ENCODE results near the gene PPP4R2.

The PPP4R2 gene

GRCh38 chr3:72996473-72997333 lies at the start of gene PPP4R2:
Gene PPP4R2, plus strand, starts transcription at chr3:72996811. Its CDS starts 227 bp downstream, at chr3:72997038.
- Histone ChIP-seq H3K27me3 (no peaks in the 10 kb centered on the region), H3K4me3 (peak within 1 kb of the TSS; percentile 94), H3K4me2 (peak within 1 kb of the TSS; percentile 89), H3K9me3 (no peaks in the 10 kb centered on the region), H3K27ac (peak within 1 kb of the TSS; percentile 98), H4K20me1 (peaks cover 44% of the 10 kb centered on the region), H3K4me1 (peaks cover 43% of the 10 kb centered on the region), H3K9ac (peak within 1 kb of the TSS; percentile 98), H3K36me3 (peaks cover 35% of the 10 kb centered on the region)
- no peak for TF ChIP-seq Cebpa-rat (IDR thresholded peaks at IDR 0.05)

GRCh38 chr3:72947715-72948490 lies 48.7 kb upstream of the PPP4R2 start:
- Histone ChIP-seq H3K4me3 (no peak overlapping the region), H3K27me3 (no peaks in the 10 kb centered on the region), H3K36me3 (no peaks in the 10 kb centered on the region), H4K20me1 (no peaks in the 10 kb centered on the region), H3K27ac (no peak overlapping the region), H3K4me2 (no peak overlapping the region), H3K9me3 (no peaks in the 10 kb centered on the region), H3K9ac (no peak overlapping the region), H3K4me1 (peaks cover 36% of the 10 kb centered on the region)
- TF ChIP-seq Cebpa-rat (IDR thresholded peaks at IDR 0.05): no peak

- Histone ChIP-seq H3K27me3 (no peaks in the 10 kb centered on the region), H3K27ac (no peak overlapping the region), H4K20me1 (no peaks in the 10 kb centered on the region), H3K9ac (no peak overlapping the region), H3K4me1 (peaks cover 36% of the 10 kb centered on the region), H3K9me3 (no peaks in the 10 kb centered on the region), H3K4me2 (no peak overlapping the region), H3K36me3 (no peaks in the 10 kb centered on the region), H3K4me3 (no peak overlapping the region)
- no peak for TF ChIP-seq Cebpa-rat (IDR thresholded peaks at IDR 0.05)
Observed at GRCh38 chr3:72949016-72949415, 47.6 kb upstream of the PPP4R2 start.

GRCh38 chr3:72950372-72950771 lies 46.2 kb upstream of the PPP4R2 start:
- no peaks in the 10 kb centered on the region for H3K27me3 ChIP-seq
- H3K9me3 ChIP-seq: no peaks in the 10 kb centered on the region
- H3K4me2 ChIP-seq: peak overlapping the region; percentile 18
- no peaks in the 10 kb centered on the region for H3K36me3 ChIP-seq
- H3K4me1 ChIP-seq: peaks cover 27% of the 10 kb centered on the region
- no peak overlapping the region for H3K9ac ChIP-seq
- H3K4me3 ChIP-seq: no peak overlapping the region
- H4K20me1 ChIP-seq: no peaks in the 10 kb centered on the region
- no peak overlapping the region for H3K27ac ChIP-seq
- no peak for TF ChIP-seq Cebpa-rat (IDR thresholded peaks at IDR 0.05)

GRCh38 chr3:72950801-72951200 lies 45.8 kb upstream of the PPP4R2 start:
- Histone ChIP-seq H3K4me1 (peaks cover 22% of the 10 kb centered on the region), H3K36me3 (no peaks in the 10 kb centered on the region), H4K20me1 (no peaks in the 10 kb centered on the region), H3K4me2 (peak overlapping the region; percentile 18), H3K9ac (no peak overlapping the region), H3K9me3 (no peaks in the 10 kb centered on the region), H3K27ac (no peak overlapping the region), H3K27me3 (no peaks in the 10 kb centered on the region), H3K4me3 (no peak overlapping the region)
- TF ChIP-seq Cebpa-rat (IDR thresholded peaks at IDR 0.05): no peak

- Histone ChIP-seq H3K4me3 (no peak overlapping the region), H3K27me3 (no peaks in the 10 kb centered on the region), H3K4me1 (peaks cover 17% of the 10 kb centered on the region), H3K36me3 (no peaks in the 10 kb centered on the region), H3K4me2 (peak overlapping the region; percentile 18), H3K9ac (no peak overlapping the region), H4K20me1 (no peaks in the 10 kb centered on the region), H3K27ac (no peak overlapping the region), H3K9me3 (no peaks in the 10 kb centered on the region)
- TF ChIP-seq Cebpa-rat (IDR thresholded peaks at IDR 0.05): no peak
Observed at GRCh38 chr3:72951259-72951722, 45.3 kb upstream of the PPP4R2 start.

GRCh38 chr3:72953325-72953956 lies 43.2 kb upstream of the PPP4R2 start:
- H3K4me2 ChIP-seq: no peak overlapping the region
- TF ChIP-seq Cebpa-rat (IDR thresholded peaks at IDR 0.05): no peak
- H3K36me3 ChIP-seq: no peaks in the 10 kb centered on the region
- no peak overlapping the region for H3K9ac ChIP-seq
- peaks cover 26% of the 10 kb centered on the region for H3K4me1 ChIP-seq
- H3K4me3 ChIP-seq: no peak overlapping the region
- H4K20me1 ChIP-seq: no peaks in the 10 kb centered on the region
- H3K27ac ChIP-seq: no peak overlapping the region
- H3K9me3 ChIP-seq: no peaks in the 10 kb centered on the region
- no peaks in the 10 kb centered on the region for H3K27me3 ChIP-seq

- H3K4me1 ChIP-seq: peaks cover 10% of the 10 kb centered on the region; the same call in 1 of the 2 replicates
- TF ChIP-seq Cebpa-rat (IDR thresholded peaks at IDR 0.05): no peak
- H3K4me2 ChIP-seq: no peak overlapping the region
- H4K20me1 ChIP-seq: no peaks in the 10 kb centered on the region
- H3K27me3 ChIP-seq: no peaks in the 10 kb centered on the region
- no peak overlapping the region for H3K9ac ChIP-seq
- H3K27ac ChIP-seq: no peak overlapping the region
- H3K36me3 ChIP-seq: no peaks in the 10 kb centered on the region
- H3K4me3 ChIP-seq: no peak overlapping the region
- H3K9me3 ChIP-seq: no peaks in the 10 kb centered on the region
Observed at GRCh38 chr3:72957297-72957696, 39.3 kb upstream of the PPP4R2 start.

- peaks cover 12% of the 10 kb centered on the region for H3K4me1 ChIP-seq
Observed at GRCh38 chr3:72959336-72959735, 37.3 kb upstream of the PPP4R2 start.

More at GRCh38 chr3:72959336-72959735, 37.3 kb upstream of the PPP4R2 start:
- TF ChIP-seq Cebpa-rat (IDR thresholded peaks at IDR 0.05): no peak
- H4K20me1 ChIP-seq: no peaks in the 10 kb centered on the region
- no peaks in the 10 kb centered on the region for H3K36me3 ChIP-seq
- no peak overlapping the region for H3K4me3 ChIP-seq
- H3K4me2 ChIP-seq: no peak overlapping the region
- no peak overlapping the region for H3K9ac ChIP-seq
- H3K27me3 ChIP-seq: no peaks in the 10 kb centered on the region
- H3K27ac ChIP-seq: no peak overlapping the region
- H3K9me3 ChIP-seq: no peaks in the 10 kb centered on the region

All from BLaER1 (cell line).